Common myeloid progenitor, CD34-positive (primary cell): ENCODE results near the gene NACA.
A peak's percentile ranks its signal among the peaks of the same experiment; 100 is the strongest.
"Not testable (repeated sequence)": the region's sequence is repeated elsewhere in the genome, so short reads cannot be mapped to it uniquely, and the experiment has no call there.

Source experiments
- CTCF ChIA-PET: fragments of 350-600 bp; sonication (Branson Sonifier 250); formaldehyde crosslinking; loops from one replicate; lab custom pipeline; 2021; ENCODE audit warnings: antibody characterized with exemption; lab: Charles Lee
- POLR2A ChIA-PET: fragments of 350-600 bp; sonication (Branson Sonifier 250); formaldehyde crosslinking; loops from one replicate; lab custom pipeline; 2021; ENCODE audit warnings: antibody characterized with exemption; lab: Charles Lee
- DNase-seq, 3 donors: peaks; one replicate each; pipeline versions ENCODE4 v3.0.0 to v3.0.0-alpha.2; 2013
- H3K27ac ChIP-seq, 2 experiments: 1 replicate in 1 of 2; 2 replicates in 1 of 2; pipeline ENCODE4 v1.7.0; 2013; ENCODE audit warnings: inconsistent platforms in 2 of 2, low read length in 2 of 2, mild to moderate bottlenecking in 2 of 2, low read depth in 1 of 2, moderate library complexity in 1 of 2; ENCODE audit not compliant: severe bottlenecking in 2 of 2, insufficient read depth in 1 of 2, poor library complexity in 1 of 2
- H3K27me3 ChIP-seq, 5 experiments: replicated peaks in 2 of 5; 1 replicate in 3 of 5; 2 replicates in 2 of 5; pipeline versions ENCODE4 v1.6.1 to v1.7.0; 2013; ENCODE audit warnings: low read length in 4 of 5, mild to moderate bottlenecking in 2 of 5, moderate library complexity in 2 of 5, inconsistent platforms in 1 of 5; ENCODE audit not compliant: insufficient read depth in 5 of 5, control insufficient read depth in 4 of 5
- H3K36me3 ChIP-seq, 4 experiments: 1 replicate in 2 of 4; 2 replicates in 2 of 4; pipeline versions ENCODE4 v1.6.1 to v1.7.0; 2013; ENCODE audit warnings: low read length in 3 of 4, control low read depth in 1 of 4, mild to moderate bottlenecking in 1 of 4; ENCODE audit not compliant: control insufficient read depth in 4 of 4, insufficient read depth in 4 of 4
- H3K4me1 ChIP-seq, 4 experiments: 1 replicate in 3 of 4; 2 replicates in 1 of 4; pipeline versions ENCODE4 v1.6.1 to v1.7.1; 2013; ENCODE audit warnings: low read length in 3 of 4, mild to moderate bottlenecking in 3 of 4, control low read depth in 1 of 4, inconsistent platforms in 1 of 4, moderate library complexity in 1 of 4; ENCODE audit not compliant: control insufficient read depth in 4 of 4, insufficient read depth in 4 of 4; ENCODE audit errors: control extremely low read depth in 1 of 4
- H3K4me3 ChIP-seq, 7 experiments: 1 replicate in 4 of 7; 2 replicates in 3 of 7; pipeline versions ENCODE4 v1.5.1 to v1.7.0; 2013; ENCODE audit warnings: mild to moderate bottlenecking in 7 of 7, low read length in 6 of 7, moderate library complexity in 6 of 7, inconsistent platforms in 2 of 7, low read depth in 2 of 7, control low read depth in 1 of 7; ENCODE audit not compliant: insufficient read depth in 4 of 7, control insufficient read depth in 1 of 7; ENCODE audit errors: extremely low read depth in 1 of 7
- H3K9me3 ChIP-seq, 5 experiments: 1 replicate in 4 of 5; 2 replicates in 1 of 5; pipeline versions ENCODE4 v1.6.1 to v1.7.1; 2013; ENCODE audit warnings: low read length in 4 of 5, mild to moderate bottlenecking in 2 of 5, inconsistent platforms in 1 of 5, low read depth in 1 of 5, moderate library complexity in 1 of 5; ENCODE audit not compliant: control insufficient read depth in 4 of 5, insufficient read depth in 2 of 5; ENCODE audit errors: control extremely low read depth in 1 of 5
- WGBS: methylation state at CpG from one replicate; pipeline ENCODE4 v1.1.5; 2013; ENCODE audit not compliant: insufficient coverage; 5-methylcytosine and 5-hydroxymethylcytosine counted together

Gene NACA

DNA sequence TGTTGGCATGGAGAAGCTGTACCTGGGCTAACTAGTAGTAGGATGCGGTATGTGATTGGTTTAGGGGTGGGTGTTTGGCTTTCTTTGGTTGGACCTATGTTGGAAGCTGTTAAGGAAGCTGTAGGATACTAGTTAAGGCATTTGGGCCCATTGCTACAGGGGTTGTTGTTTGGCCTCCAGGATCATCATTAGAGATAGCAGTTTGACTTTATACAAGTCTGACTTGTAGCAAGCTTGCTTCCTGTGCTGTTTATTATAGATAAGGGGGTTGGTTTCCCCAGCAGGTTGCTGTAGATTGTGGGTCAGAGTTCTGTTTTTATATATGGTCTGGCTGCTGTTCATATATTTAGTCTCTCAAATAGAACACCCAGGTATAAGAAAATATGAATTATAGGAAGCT is 28.5 kb upstream of the NACA start:
- 100% methylated on average over 1 of the region's 1 CpG for WGBS
- H3K4me1 ChIP-seq: peaks cover 10 to 29% (median 21%) of the 10 kb centered on the region in 4 experiments
- POLR2A ChIA-PET: interaction anchor here (0.7 kb wide), 1 partner anchor 239 kb away, joined by 5 read pairs; no protein-coding TSS in a partner anchor
- DNase-seq: peak; percentile 19 to 58 (median 26)
- H3K4me3 ChIP-seq: no peak overlapping the region
- no peaks in the 10 kb centered on the region for H3K27me3 ChIP-seq
- H3K27ac ChIP-seq: no peak overlapping the region
- CTCF ChIA-PET: interaction anchor here (0.6 to 9.7 kb wide), 10 partner anchors 9 to 430 kb away, joined by 3 to 74 read pairs (median 4); partner anchors contain the start of gene HSD17B6
- H3K9me3 ChIP-seq: peaks cover 0 to 4% (median 0%) of the 10 kb centered on the region in 5 experiments
- H3K36me3 ChIP-seq: peaks cover 0 to 2% (median 0%) of the 10 kb centered on the region in 4 experiments

DNA sequence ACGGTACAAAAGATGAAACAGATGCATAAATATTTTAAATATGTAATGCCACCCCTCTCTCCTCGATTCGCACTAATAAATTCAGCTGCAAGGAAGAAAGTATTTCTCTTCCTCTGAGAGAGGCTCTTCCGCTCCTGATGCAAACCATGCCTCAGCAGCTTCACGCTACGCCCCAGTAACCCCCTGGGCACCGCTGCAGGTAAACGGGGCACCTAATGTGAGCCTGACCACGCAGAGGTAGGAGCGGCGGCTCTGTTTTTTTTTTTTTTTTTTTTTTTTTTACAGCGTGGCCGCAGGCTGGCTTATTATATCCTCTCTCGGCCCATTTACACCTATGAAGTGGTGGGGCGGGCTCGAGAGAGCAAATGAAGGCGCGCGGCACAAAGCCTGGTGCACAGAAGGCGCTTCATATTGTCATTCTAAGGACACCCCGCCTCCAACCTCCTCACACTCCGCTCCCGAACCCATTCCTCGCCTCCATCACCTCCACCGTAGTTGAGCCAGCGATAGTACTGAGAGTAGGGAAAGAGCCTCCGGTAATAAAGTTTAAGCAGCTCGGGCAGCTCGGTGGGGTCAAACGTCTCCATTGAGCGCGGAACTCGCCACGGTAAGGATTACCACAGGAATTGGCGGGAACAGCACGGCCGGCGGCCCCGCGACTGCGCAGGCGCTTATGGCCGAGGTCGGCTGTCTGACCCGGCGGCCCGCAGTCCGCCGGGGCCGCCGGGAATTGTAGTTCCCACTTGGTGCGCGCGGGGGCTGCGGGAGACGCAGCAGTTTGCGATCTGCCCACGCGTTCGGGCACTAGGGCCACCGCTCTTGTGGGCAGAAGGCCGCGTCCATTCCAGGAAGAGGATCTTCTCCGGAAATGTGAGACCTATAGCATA is 26.9 kb upstream of the NACA start, which contains the start of gene PRIM1:
Gene PRIM1, minus strand, starts transcription at position 612 of the 887 bp plus-strand sequence. Its CDS starts 25 bp downstream, at position 587.
- under 1% methylated on average over 36 of the region's 64 CpGs for WGBS
- Histone ChIP-seq H3K27ac (peak within 1 kb of the TSS; percentile 40 to 73), H3K4me3 (peak within 1 kb of the TSS; percentile 79 to 99 (median 92)), H3K36me3 (peaks cover 0 to 12% (median 3%) of the 10 kb centered on the region in 4 experiments), H3K27me3 (no peaks in the 10 kb centered on the region), H3K9me3 (no peaks in the 10 kb centered on the region), H3K4me1 (peaks cover 10 to 29% (median 21%) of the 10 kb centered on the region in 4 experiments)
- ChIA-PET POLR2A (no interaction called here), CTCF (interaction anchor here (0.7 to 9.7 kb wide), 4 partner anchors 9 to 791 kb away, joined by 3 to 74 read pairs (median 4); no protein-coding TSS in a partner anchor)
- DNase-seq: peak; percentile 81 to 88 (median 85)

DNA sequence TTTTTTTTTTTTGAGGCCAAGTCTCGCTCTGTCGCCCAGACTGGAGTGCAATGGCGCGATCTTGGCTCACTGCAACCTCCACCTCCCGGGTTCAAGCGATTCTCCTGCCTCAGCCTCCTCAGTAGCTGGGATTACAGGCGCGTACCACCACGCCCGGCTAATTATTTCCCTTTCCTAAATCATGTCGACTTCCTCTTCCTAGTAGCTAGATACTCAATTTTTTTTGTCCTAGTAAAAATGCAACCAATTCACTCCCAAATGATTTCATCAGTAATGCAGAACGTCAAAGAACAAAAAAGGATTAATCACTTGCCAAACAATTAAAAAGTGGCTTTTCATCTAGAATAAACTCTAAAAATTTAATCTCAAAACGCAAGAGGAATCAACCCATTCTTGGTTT is 25.5 kb upstream of the NACA start:
- Histone ChIP-seq H3K4me3 (peak overlapping the region in 3 of 7 experiments; percentile 8 to 89 (median 85)), H3K4me1 (peaks cover 10 to 29% (median 21%) of the 10 kb centered on the region in 4 experiments), H3K27ac (peak overlapping the region in 1 of 2 experiments; percentile 73), H3K36me3 (peaks cover 0 to 19% (median 7%) of the 10 kb centered on the region in 4 experiments)
- WGBS: 88% methylated on average over 6 of the region's 13 CpGs
- H3K9me3 ChIP-seq, H3K27me3 ChIP-seq, POLR2A ChIA-PET, DNase-seq: not testable (repeated sequence)
- CTCF ChIA-PET: interaction anchor here (0.9 kb wide), 1 partner anchor 9 kb away, joined by 3 read pairs; no protein-coding TSS in a partner anchor

DNA sequence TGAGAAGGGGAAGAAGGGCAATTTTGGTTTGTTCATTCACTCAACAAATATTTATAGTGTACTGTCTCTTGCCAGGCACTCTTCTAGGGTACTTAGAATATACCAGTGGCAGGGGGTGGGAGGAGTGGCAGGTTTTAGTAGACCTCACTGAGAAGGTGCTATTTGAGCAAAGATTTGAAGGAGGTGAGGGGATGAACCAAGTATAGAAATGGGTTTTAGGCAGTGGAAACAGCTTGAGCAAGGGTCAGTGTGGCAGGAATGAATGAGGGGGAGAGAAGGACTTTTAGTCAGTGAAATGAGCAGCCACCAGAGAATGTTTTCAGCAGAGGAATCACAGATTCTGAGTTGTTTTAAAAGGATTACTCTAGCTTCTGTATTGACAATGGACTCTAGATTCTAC is 24.8 kb upstream of the NACA start:
- Histone ChIP-seq H3K27me3 (no peaks in the 10 kb centered on the region), H3K36me3 (peaks cover 0 to 21% (median 11%) of the 10 kb centered on the region in 4 experiments), H3K9me3 (no peaks in the 10 kb centered on the region), H3K27ac (peak overlapping the region in 1 of 2 experiments; percentile 67), H3K4me3 (peak overlapping the region in 2 of 7 experiments; percentile 17 to 85), H3K4me1 (peaks cover 10 to 29% (median 21%) of the 10 kb centered on the region in 4 experiments)
- CTCF ChIA-PET: interaction anchor here (1.0 kb wide), 2 partner anchors 17 to 24 kb away, joined by 3 read pairs; partner anchors contain the start of gene NACA
- POLR2A ChIA-PET: no interaction called here
- DNase-seq: no peak

DNA sequence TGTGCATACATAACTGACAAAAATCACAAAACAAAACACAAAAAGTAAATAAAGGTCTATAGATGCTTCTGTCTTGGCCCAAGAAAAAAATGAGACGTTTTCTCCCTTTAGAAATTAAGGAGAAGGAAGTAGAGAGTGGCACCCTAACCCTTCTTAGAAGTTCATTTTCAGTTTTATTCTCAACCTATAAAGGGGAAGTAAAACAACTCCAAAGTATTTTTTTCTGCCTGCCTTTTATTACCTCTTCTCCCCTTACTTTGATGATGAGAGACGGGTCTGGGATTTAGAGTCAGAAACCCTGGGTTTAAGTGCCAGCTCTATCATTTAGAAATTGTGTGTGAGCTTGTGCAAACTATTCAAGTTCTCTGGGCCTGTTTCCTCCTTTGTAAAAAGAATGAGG is 24.3 kb upstream of the NACA start:
- H3K27ac ChIP-seq: peak overlapping the region; percentile 40 to 67

DNA sequence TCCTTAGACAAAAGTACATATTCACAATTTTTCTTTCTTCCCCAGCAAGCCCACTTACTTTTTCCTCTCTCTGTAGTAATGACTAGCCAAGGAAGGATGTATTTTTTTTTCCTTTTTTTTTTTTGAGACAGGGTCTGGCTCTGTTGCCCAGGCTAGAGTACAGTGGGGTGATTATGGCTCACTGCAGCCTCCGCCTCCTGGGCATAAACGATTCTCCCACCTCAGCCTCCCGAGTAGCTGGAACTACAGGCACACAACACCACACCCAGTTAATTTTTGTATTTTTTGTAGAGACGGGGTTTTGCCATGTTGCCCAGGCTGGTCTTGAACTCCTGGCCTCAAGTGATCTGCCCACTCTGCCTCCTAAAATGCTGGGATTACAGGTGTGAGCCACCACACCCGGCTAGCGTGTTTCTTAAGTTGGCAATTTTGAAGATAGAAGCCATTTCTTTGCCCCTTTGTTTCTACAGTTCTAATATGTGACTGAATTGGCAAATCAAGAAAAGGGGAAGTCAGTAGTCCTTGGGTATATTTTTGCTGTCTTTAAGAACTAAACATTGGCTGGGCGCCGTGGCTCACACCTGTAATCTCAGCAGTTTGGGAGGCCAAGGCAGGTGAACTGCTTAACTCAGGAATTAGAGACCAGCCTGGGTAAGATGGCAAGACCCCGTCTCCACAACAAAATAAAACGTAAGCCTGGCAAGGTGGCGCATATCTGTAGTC is 3.2 kb upstream of the NACA start:
- Histone ChIP-seq H3K27ac (no peak overlapping the region), H3K4me1 (peaks cover 8 to 23% (median 19%) of the 10 kb centered on the region in 4 experiments), H3K27me3 (no peaks in the 10 kb centered on the region), H3K36me3 (peaks cover 6 to 43% (median 17%) of the 10 kb centered on the region in 4 experiments), H3K4me3 (no peak overlapping the region), H3K9me3 (no peaks in the 10 kb centered on the region)
- WGBS: 97% methylated on average over 7 of the region's 11 CpGs
- ChIA-PET POLR2A (no interaction called here), CTCF (interaction anchor here (1.5 to 2.0 kb wide), 2 partner anchors 12 to 14 kb away, joined by 4 to 5 read pairs; no protein-coding TSS in a partner anchor)
- no peak for DNase-seq

More for the DNA sequence above, 24.3 kb upstream of the NACA start:
- Histone ChIP-seq H3K9me3 (no peaks in the 10 kb centered on the region), H3K27me3 (no peaks in the 10 kb centered on the region), H3K4me1 (peaks cover 10 to 29% (median 21%) of the 10 kb centered on the region in 4 experiments), H3K4me3 (peak overlapping the region in 1 of 7 experiments; percentile 17), H3K36me3 (peaks cover 0 to 24% (median 13%) of the 10 kb centered on the region in 4 experiments)
- POLR2A ChIA-PET: no interaction called here
- WGBS: 0% methylated on average over 1 of the region's 2 CpGs
- DNase-seq: peak in 2 of 3 donors; percentile 39 to 48
- CTCF ChIA-PET: interaction anchor here (1.0 to 1.3 kb wide), 3 partner anchors 17 to 35 kb away, joined by 3 to 4 read pairs (median 3); partner anchors contain the start of gene NACA
